ENCODE data around the gene ZNF581. TPM values are rescaled to one million over a fixed set of nuclear protein-coding genes. Genes with fewer than 3 reads are reported as not detected.
A peak's percentile ranks its signal among the peaks of the same experiment; 100 is the strongest.

The ZNF581 gene
- total RNA-seq, 2 donors from 2014 or later = 47.2 to 48.7 TPM

- WGBS, 2 experiments (ENCODE audit: insufficient coverage in 1 of 2, insufficient read length in 1 of 2) = 0 to 1% methylated on average over 6 to 15 of the region's 15 CpGs
- H3K9me3 ChIP-seq (ENCODE audit: control insufficient read depth, low read length) = no peaks in the 10 kb centered on the region
- no peak for DNase-seq
- H3K9me3 Mint-ChIP-seq = peaks cover 3% of the 10 kb centered on the region
- peaks cover 19% of the 10 kb centered on the region for H3K4me1 Mint-ChIP-seq
- peaks cover 22% of the 10 kb centered on the region for H3K36me3 Mint-ChIP-seq (ENCODE audit: low read depth)
- H3K27ac Mint-ChIP-seq = peak overlapping the region; percentile 82
- peak overlapping the region; percentile 63 for H3K9ac ChIP-seq (ENCODE audit: extremely low read depth, low read length, poor library complexity, severe bottlenecking)
- H3K4me3 ChIP-seq (ENCODE audit: low read length) = peak overlapping the region; percentile 92
- H3K4me3 Mint-ChIP-seq = peak overlapping the region; percentile 90
- H3K4me1 ChIP-seq (ENCODE audit: control insufficient read depth, insufficient read depth, low read length) = peaks cover 13% of the 10 kb centered on the region
- TF ChIP-seq CTCF (conservative IDR thresholded peaks at IDR 0.05) = no peak
- H3K27ac ChIP-seq (ENCODE audit: low read depth, low read length) = no peak overlapping the region
- H3K27me3 ChIP-seq (ENCODE audit: control insufficient read depth, insufficient read depth, low read length, poor library complexity, severe bottlenecking) = no peaks in the 10 kb centered on the region
- peaks cover 10% of the 10 kb centered on the region for H3K36me3 ChIP-seq (ENCODE audit: control insufficient read depth, insufficient read depth, low read length)
- H3K27me3 Mint-ChIP-seq (ENCODE audit: insufficient read depth) = no peaks in the 10 kb centered on the region
Measured at GRCh38 chr19:55643887-55644176, 383 bp downstream of the ZNF581 start.

GRCh38 chr19:55644191-55644833, 863 bp downstream of the ZNF581 start:
- H3K4me3 Mint-ChIP-seq = peak overlapping the region; percentile 90
- 58 to 61% methylated on average over 6 to 11 of the region's 12 CpGs for WGBS, 2 experiments (ENCODE audit: insufficient coverage in 1 of 2, insufficient read length in 1 of 2)
- TF ChIP-seq CTCF (conservative IDR thresholded peaks at IDR 0.05) = no peak

GRCh38 chr19:55644842-55645511, 1.5 kb downstream of the ZNF581 start:
- 96% methylated on average over 25 to 28 of the region's 28 CpGs for WGBS, 2 experiments (ENCODE audit: insufficient coverage in 1 of 2, insufficient read length in 1 of 2)
- H3K9me3 Mint-ChIP-seq = no peaks in the 10 kb centered on the region
- Histone ChIP-seq H3K36me3 (ENCODE audit: control insufficient read depth, insufficient read depth, low read length) (peaks cover 10% of the 10 kb centered on the region), H3K9ac (ENCODE audit: extremely low read depth, low read length, poor library complexity, severe bottlenecking) (no peak overlapping the region), H3K4me1 (ENCODE audit: control insufficient read depth, insufficient read depth, low read length) (peaks cover 13% of the 10 kb centered on the region), H3K4me3 (ENCODE audit: low read length) (peak overlapping the region; percentile 92), H3K27me3 (ENCODE audit: control insufficient read depth, insufficient read depth, low read length, poor library complexity, severe bottlenecking) (no peaks in the 10 kb centered on the region), H3K9me3 (ENCODE audit: control insufficient read depth, low read length) (no peaks in the 10 kb centered on the region), H3K27ac (ENCODE audit: low read depth, low read length) (no peak overlapping the region)
- no peak for DNase-seq
- H3K36me3 Mint-ChIP-seq (ENCODE audit: low read depth) = peaks cover 18% of the 10 kb centered on the region
- no peaks in the 10 kb centered on the region for H3K27me3 Mint-ChIP-seq (ENCODE audit: insufficient read depth)
- no peak for TF ChIP-seq CTCF (conservative IDR thresholded peaks at IDR 0.05)
- H3K27ac Mint-ChIP-seq = no peak overlapping the region
- H3K4me3 Mint-ChIP-seq = peak overlapping the region; percentile 90
- peaks cover 19% of the 10 kb centered on the region for H3K4me1 Mint-ChIP-seq

More at GRCh38 chr19:55644191-55644833, 863 bp downstream of the ZNF581 start:
- H3K9ac ChIP-seq (ENCODE audit: extremely low read depth, low read length, poor library complexity, severe bottlenecking) = peak overlapping the region; percentile 63
- no peak overlapping the region for H3K27ac ChIP-seq (ENCODE audit: low read depth, low read length)
- H3K36me3 ChIP-seq (ENCODE audit: control insufficient read depth, insufficient read depth, low read length) = peaks cover 10% of the 10 kb centered on the region
- H3K4me1 ChIP-seq (ENCODE audit: control insufficient read depth, insufficient read depth, low read length) = peaks cover 13% of the 10 kb centered on the region
- H3K9me3 ChIP-seq (ENCODE audit: control insufficient read depth, low read length) = no peaks in the 10 kb centered on the region
- Mint-ChIP-seq H3K4me1 (peaks cover 19% of the 10 kb centered on the region), H3K36me3 (ENCODE audit: low read depth) (peaks cover 18% of the 10 kb centered on the region), H3K27me3 (ENCODE audit: insufficient read depth) (no peaks in the 10 kb centered on the region), H3K27ac (peak overlapping the region; percentile 82), H3K9me3 (no peaks in the 10 kb centered on the region)
- peak overlapping the region; percentile 92 for H3K4me3 ChIP-seq (ENCODE audit: low read length)
- DNase-seq = no peak
- no peaks in the 10 kb centered on the region for H3K27me3 ChIP-seq (ENCODE audit: control insufficient read depth, insufficient read depth, low read length, poor library complexity, severe bottlenecking)

Data from endodermal cell (in vitro differentiated cells).